GM12801 (cell line): ENCODE results near the gene RALGAPA1.

Source experiments
- CTCF ChIP-seq: IDR thresholded peaks from one replicate; pipeline ENCODE4 v1.5.1; 2011; ENCODE audit warnings: control low read depth; ENCODE audit not compliant: insufficient read length; ENCODE audit errors: extremely low read depth

RALGAPA1 gene

GRCh38 chr14:35847636-35848035, 38.5 kb upstream of the RALGAPA1 start:
- TF ChIP-seq CTCF, result no peak

- no peak for TF ChIP-seq CTCF
Measured at GRCh38 chr14:35844494-35844893, 35.4 kb upstream of the RALGAPA1 start.

- no peak for TF ChIP-seq CTCF
Measured at GRCh38 chr14:35835208-35835982, 26.3 kb upstream of the RALGAPA1 start.

- TF ChIP-seq CTCF, result no peak
Measured at GRCh38 chr14:35829449-35829848, 20.4 kb upstream of the RALGAPA1 start.

GRCh38 chr14:35827678-35828472, 18.8 kb upstream of the RALGAPA1 start:
- no peak for TF ChIP-seq CTCF

GRCh38 chr14:35826952-35827416, 17.9 kb upstream of the RALGAPA1 start:
- no peak for TF ChIP-seq CTCF

- no peak for TF ChIP-seq CTCF
Measured at GRCh38 chr14:35826218-35826951, 17.3 kb upstream of the RALGAPA1 start, which contains the start of gene BRMS1L. Gene BRMS1L (plus strand): TSS chr14:35826338. CDS start chr14:35826517, 179 bp downstream.
